ENCODE data around the gene GUCD1. TPM values are rescaled to one million over a fixed set of nuclear protein-coding genes. Genes with fewer than 3 reads are reported as not detected.

Gene GUCD1
- total and polyA plus RNA-seq, 2 of the 13 experiments (the other 11 are each of a cell fraction or from before 2014, with no cell fraction given) = 128 to 245 TPM

DNA sequence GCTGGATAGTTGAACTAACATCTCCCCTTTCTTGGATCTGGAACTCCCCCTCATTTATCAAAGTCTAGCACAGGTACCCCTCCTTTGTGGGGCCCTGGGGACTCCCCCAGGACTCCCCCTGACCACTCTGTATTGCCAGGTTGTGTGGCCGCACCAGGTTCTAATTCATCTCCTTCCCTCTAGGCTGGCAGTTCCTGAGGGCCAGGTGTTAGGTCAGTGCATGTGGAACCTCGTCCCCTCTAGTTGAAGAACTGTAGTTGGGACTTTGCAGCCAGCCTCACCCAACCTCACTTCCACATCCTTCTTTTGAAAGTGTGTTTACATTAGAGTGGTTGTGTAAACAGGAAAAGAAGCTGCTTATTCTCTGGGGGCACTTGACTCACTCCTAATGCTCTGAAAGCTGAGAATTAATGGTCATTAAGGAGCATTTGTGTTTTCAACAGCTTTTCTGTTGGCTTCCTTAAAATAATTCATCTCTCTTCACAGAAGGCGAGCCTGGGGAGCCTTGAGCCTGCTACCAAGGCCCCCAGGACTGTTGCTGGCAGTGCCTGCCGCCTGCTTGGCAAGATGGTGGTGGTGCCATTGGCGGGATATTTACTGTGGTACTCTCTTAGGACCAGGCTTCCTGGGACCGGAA lies 48.0 kb downstream of the GUCD1 start (continued):
- TF ChIP-seq, protein P1, sequence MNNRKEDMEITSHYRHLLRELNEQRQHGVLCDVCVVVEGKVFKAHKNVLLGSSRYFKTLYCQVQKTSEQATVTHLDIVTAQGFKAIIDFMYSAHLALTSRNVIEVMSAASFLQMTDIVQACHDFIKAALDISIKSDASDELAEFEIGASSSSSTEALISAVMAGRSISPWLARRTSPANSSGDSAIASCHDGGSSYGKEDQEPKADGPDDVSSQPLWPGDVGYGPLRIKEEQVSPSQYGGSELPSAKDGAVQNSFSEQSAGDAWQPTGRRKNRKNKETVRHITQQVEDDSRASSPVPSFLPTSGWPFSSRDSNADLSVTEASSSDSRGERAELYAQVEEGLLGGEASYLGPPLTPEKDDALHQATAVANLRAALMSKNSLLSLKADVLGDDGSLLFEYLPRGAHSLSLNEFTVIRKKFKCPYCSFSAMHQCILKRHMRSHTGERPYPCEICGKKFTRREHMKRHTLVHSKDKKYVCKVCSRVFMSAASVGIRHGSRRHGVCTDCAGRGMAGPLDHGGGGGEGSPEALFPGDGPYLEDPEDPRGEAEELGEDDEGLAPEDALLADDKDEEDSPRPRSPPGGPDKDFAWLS (CRISPR knock-in tag; IDR thresholded peaks at IDR 0.05; ENCODE audit: borderline replicate concordance) = no peak
- TF ChIP-seq ZNF256 (CRISPR knock-in tag; conservative IDR thresholded peaks at IDR 0.05) (no peak), ZBTB7A (CRISPR knock-in tag; IDR thresholded peaks at IDR 0.05) (no peak), GATAD2A (CRISPR knock-in tag; IDR thresholded peaks at IDR 0.05) (peak; percentile 93), ZNF83 (CRISPR knock-in tag; IDR thresholded peaks at IDR 0.05; ENCODE audit: borderline replicate concordance) (no peak), REL (CRISPR knock-in tag; conservative IDR thresholded peaks at IDR 0.05) (no peak), ZNF282 (IDR thresholded peaks at IDR 0.05; ENCODE audit: partially characterized antibody) (no peak), BORCS8-MEF2B (CRISPR knock-in tag; IDR thresholded peaks at IDR 0.05) (no peak), YY1 (IDR thresholded peaks at IDR 0.05; ENCODE audit: insufficient read depth, insufficient replicate concordance, low read depth, low read length) (peak; percentile 35), SMYD3 (CRISPR knock-in tag; IDR thresholded peaks at IDR 0.05) (no peak), ZSCAN12 (CRISPR knock-in tag; IDR thresholded peaks at IDR 0.05) (no peak), ZNF24 (IDR thresholded peaks at IDR 0.05) (no peak), PRMT3 (CRISPR knock-in tag; IDR thresholded peaks at IDR 0.05; ENCODE audit: borderline replicate concordance, low read depth) (no peak), NR2C2 (CRISPR knock-in tag; IDR thresholded peaks at IDR 0.05; ENCODE audit: borderline replicate concordance) (no peak), GLI4 (CRISPR knock-in tag; IDR thresholded peaks at IDR 0.05; ENCODE audit: borderline replicate concordance) (no peak), ATM (IDR thresholded peaks at IDR 0.05; ENCODE audit: borderline replicate concordance) (no peak), KDM3A (CRISPR knock-in tag; IDR thresholded peaks at IDR 0.05; ENCODE audit: low read depth) (0 out of 2 replicates have a peak, but pooled peaks have one; percentile 28), ZNF251 (CRISPR knock-in tag; IDR thresholded peaks at IDR 0.05) (no peak), WIZ (CRISPR knock-in tag; IDR thresholded peaks at IDR 0.05) (no peak), POLR2A (IDR thresholded peaks at IDR 0.05; ENCODE audit: insufficient read depth in 1 of 2, low read depth in 2 of 2, low read length in 2 of 2) (no peak; a peak in 1 of 4 replicates)
- TF ChIP-seq, protein P2, sequence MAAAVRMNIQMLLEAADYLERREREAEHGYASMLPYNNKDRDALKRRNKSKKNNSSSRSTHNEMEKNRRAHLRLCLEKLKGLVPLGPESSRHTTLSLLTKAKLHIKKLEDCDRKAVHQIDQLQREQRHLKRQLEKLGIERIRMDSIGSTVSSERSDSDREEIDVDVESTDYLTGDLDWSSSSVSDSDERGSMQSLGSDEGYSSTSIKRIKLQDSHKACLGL (CRISPR knock-in tag; IDR thresholded peaks at IDR 0.05) = no peak
- TF ChIP-seq, protein P3, sequence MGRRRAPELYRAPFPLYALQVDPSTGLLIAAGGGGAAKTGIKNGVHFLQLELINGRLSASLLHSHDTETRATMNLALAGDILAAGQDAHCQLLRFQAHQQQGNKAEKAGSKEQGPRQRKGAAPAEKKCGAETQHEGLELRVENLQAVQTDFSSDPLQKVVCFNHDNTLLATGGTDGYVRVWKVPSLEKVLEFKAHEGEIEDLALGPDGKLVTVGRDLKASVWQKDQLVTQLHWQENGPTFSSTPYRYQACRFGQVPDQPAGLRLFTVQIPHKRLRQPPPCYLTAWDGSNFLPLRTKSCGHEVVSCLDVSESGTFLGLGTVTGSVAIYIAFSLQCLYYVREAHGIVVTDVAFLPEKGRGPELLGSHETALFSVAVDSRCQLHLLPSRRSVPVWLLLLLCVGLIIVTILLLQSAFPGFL (CRISPR knock-in tag; IDR thresholded peaks at IDR 0.05) = no peak
- TF ChIP-seq, protein P4, sequence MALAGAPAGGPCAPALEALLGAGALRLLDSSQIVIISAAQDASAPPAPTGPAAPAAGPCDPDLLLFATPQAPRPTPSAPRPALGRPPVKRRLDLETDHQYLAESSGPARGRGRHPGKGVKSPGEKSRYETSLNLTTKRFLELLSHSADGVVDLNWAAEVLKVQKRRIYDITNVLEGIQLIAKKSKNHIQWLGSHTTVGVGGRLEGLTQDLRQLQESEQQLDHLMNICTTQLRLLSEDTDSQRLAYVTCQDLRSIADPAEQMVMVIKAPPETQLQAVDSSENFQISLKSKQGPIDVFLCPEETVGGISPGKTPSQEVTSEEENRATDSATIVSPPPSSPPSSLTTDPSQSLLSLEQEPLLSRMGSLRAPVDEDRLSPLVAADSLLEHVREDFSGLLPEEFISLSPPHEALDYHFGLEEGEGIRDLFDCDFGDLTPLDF (CRISPR knock-in tag; IDR thresholded peaks at IDR 0.05) = no peak
